H1 (cell line): ENCODE data around the gene LTF. TPM values are rescaled to one million over a fixed set of nuclear protein-coding genes. Genes with fewer than 3 reads are reported as not detected.
A peak's percentile ranks its signal among the peaks of the same experiment; 100 is the strongest.

Source experiments
- CTCF ChIA-PET: fragments of 300-600 bp; sonication (Branson Sonifier 250); formaldehyde crosslinking; loops from one replicate; lab custom pipeline; 2021; ENCODE audit not compliant: partially characterized antibody; lab: Charles Lee
- POLR2A ChIA-PET: fragments of 300-600 bp; sonication (Branson Sonifier 250); formaldehyde crosslinking; loops from one replicate; lab custom pipeline; 2021; ENCODE audit warnings: inconsistent platforms; ENCODE audit not compliant: partially characterized antibody; lab: Charles Lee
- DNase-seq, 2 experiments: peaks; one replicate each; pipeline versions ENCODE4 v3.0.0 to v3.0.0-alpha.2; 2010 to 2022; ENCODE audit warnings: low spot score in 2 of 2, low read depth in 1 of 2, mixed read lengths in 1 of 2
- FAIRE-seq: peaks from 2 replicates; lab custom pipeline; 2011; peaks lifted over from hg19 to GRCh38; lab: Jason Lieb, UNC
- H2AFZ ChIP-seq: 2 replicates; pipeline ENCODE4 v1.8.1; 2012; ENCODE audit warnings: low read length, inconsistent platforms
- H2AK5ac ChIP-seq: 2 replicates; pipeline ENCODE4 v1.6.1; 2013; ENCODE audit warnings: low read depth, low read length
- H2BK120ac ChIP-seq: replicated peaks from 2 replicates; pipeline ENCODE3; 2013; ENCODE audit warnings: low read depth, low read length, inconsistent platforms
- H2BK12ac ChIP-seq: 2 replicates; pipeline ENCODE4 v1.6.1; 2013; ENCODE audit warnings: low read depth, low read length
- H2BK15ac ChIP-seq: 2 replicates; pipeline ENCODE4 v1.6.1; 2013; ENCODE audit warnings: low read length
- H2BK20ac ChIP-seq: 2 replicates; pipeline ENCODE4 v1.6.1; 2013; ENCODE audit warnings: low read length
- H2BK5ac ChIP-seq: 2 replicates; pipeline ENCODE4 v1.6.1; 2013; ENCODE audit warnings: low read depth, low read length
- H3K14ac ChIP-seq: 2 replicates; pipeline ENCODE4 v1.6.1; 2013; ENCODE audit warnings: inconsistent platforms; ENCODE audit not compliant: insufficient read length
- H3K18ac ChIP-seq: 2 replicates; pipeline ENCODE4 v1.6.1; 2013; ENCODE audit warnings: low read length; ENCODE audit errors: extremely low read depth
- H3K23ac ChIP-seq: 2 replicates; pipeline ENCODE4 v1.6.1; 2013; ENCODE audit warnings: inconsistent platforms; ENCODE audit not compliant: insufficient read length
- H3K23me2 ChIP-seq: 2 replicates; pipeline ENCODE4 v1.6.1; 2013; ENCODE audit warnings: low read depth, low read length
- H3K27ac ChIP-seq: 2 replicates; pipeline ENCODE4 v1.6.1; 2011; ENCODE audit warnings: low read depth, low read length, inconsistent platforms
- H3K27me3 ChIP-seq, 4 experiments: replicated peaks in 1 of 4; 1 replicate in 1 of 4; 2 replicates in 3 of 4; pipeline versions ENCODE4 v1.6.1 to v1.8.1; 2011 to 2013; ENCODE audit warnings: low read length in 3 of 4, mild to moderate bottlenecking in 3 of 4, inconsistent platforms in 2 of 4, mixed read lengths in 2 of 4, moderate library complexity in 1 of 4; ENCODE audit not compliant: control insufficient read depth in 3 of 4, insufficient read depth in 3 of 4; ENCODE audit errors: extremely low read depth in 1 of 4
- H3K36me3 ChIP-seq, 4 experiments: 2 replicates each; pipeline versions ENCODE4 v1.6.1 to v1.8.1; 2011 to 2013; ENCODE audit warnings: mild to moderate bottlenecking in 4 of 4, low read length in 3 of 4, moderate library complexity in 2 of 4, control low read depth in 1 of 4, inconsistent platforms in 1 of 4; ENCODE audit not compliant: insufficient read depth in 4 of 4, control insufficient read depth in 2 of 4
- H3K4ac ChIP-seq: replicated peaks from 2 replicates; pipeline ENCODE3; 2013; ENCODE audit warnings: low read length, low read depth, mixed read lengths, inconsistent platforms; ENCODE audit not compliant: insufficient read length
- H3K4me1 ChIP-seq, 4 experiments: replicated peaks in 1 of 4; 1 replicate in 1 of 4; 2 replicates in 3 of 4; pipeline versions ENCODE4 v1.6.1 to v1.8.1; 2011 to 2013; ENCODE audit warnings: low read length in 3 of 4, inconsistent platforms in 2 of 4, mixed read lengths in 1 of 4; ENCODE audit not compliant: insufficient read depth in 4 of 4, control insufficient read depth in 3 of 4
- H3K4me2 ChIP-seq, 2 experiments: 2 replicates each; pipeline versions ENCODE4 v1.6.1 to v1.8.1; 2011 to 2013; ENCODE audit warnings: low read depth in 2 of 2, low read length in 2 of 2, control low read depth in 1 of 2, inconsistent platforms in 1 of 2, mild to moderate bottlenecking in 1 of 2; ENCODE audit not compliant: insufficient read depth in 1 of 2
- H3K4me3 ChIP-seq, 4 experiments: fragments of 200-600, 300-600 bp in 1 of 4; sonication (generic), shearing (Covaris generic), sonication (Bioruptor Twin) in 1 of 4; 2 replicates each; pipeline versions ENCODE4 v1.5.1 to v1.8.1; 2011 to 2016; ENCODE audit warnings: low read length in 4 of 4, low read depth in 3 of 4, control low read depth in 2 of 4, inconsistent platforms in 2 of 4, mild to moderate bottlenecking in 2 of 4, mixed read lengths in 1 of 4, moderate library complexity in 1 of 4; ENCODE audit not compliant: insufficient read depth in 2 of 4; ENCODE audit errors: extremely low read depth in 1 of 4
- H3K56ac ChIP-seq: replicated peaks from 2 replicates; pipeline ENCODE3; 2013; ENCODE audit warnings: low read depth, mild to moderate bottlenecking, mixed read lengths, low read length, inconsistent platforms; ENCODE audit not compliant: insufficient read length
- H3K79me1 ChIP-seq: 2 replicates; pipeline ENCODE4 v1.6.1; 2013; ENCODE audit warnings: low read depth, low read length, control low read depth
- H3K79me2 ChIP-seq, 2 experiments: 2 replicates each; pipeline versions ENCODE4 v1.6.1 to v1.8.1; 2012 to 2013; ENCODE audit warnings: low read length in 2 of 2, mild to moderate bottlenecking in 2 of 2, inconsistent platforms in 1 of 2; ENCODE audit not compliant: insufficient read depth in 2 of 2, control insufficient read depth in 1 of 2
- H3K9ac ChIP-seq, 4 experiments: replicated peaks in 1 of 4; 1 replicate in 1 of 4; 2 replicates in 3 of 4; pipeline versions ENCODE4 v1.6.1 to v1.8.1; 2011 to 2013; ENCODE audit warnings: low read depth in 3 of 4, low read length in 3 of 4, control low read depth in 2 of 4, mild to moderate bottlenecking in 2 of 4, moderate library complexity in 2 of 4, inconsistent platforms in 1 of 4; ENCODE audit errors: extremely low read depth in 1 of 4
- H3K9me3 ChIP-seq, 2 experiments: 2 replicates each; pipeline versions ENCODE4 v1.6.1 to v1.8.1; 2012 to 2013; ENCODE audit warnings: mild to moderate bottlenecking in 2 of 2, moderate library complexity in 2 of 2, control low read depth in 1 of 2, inconsistent platforms in 1 of 2, low read depth in 1 of 2, low read length in 1 of 2, mixed read lengths in 1 of 2; ENCODE audit not compliant: insufficient read depth in 2 of 2
- H4K20me1 ChIP-seq, 2 experiments: replicated peaks in 1 of 2; 2 replicates each; pipeline versions ENCODE3 to v1.8.1; 2011 to 2013; ENCODE audit warnings: inconsistent platforms in 2 of 2, low read length in 2 of 2, mild to moderate bottlenecking in 1 of 2; ENCODE audit not compliant: insufficient read depth in 2 of 2, control insufficient read depth in 1 of 2
- H4K5ac ChIP-seq: 2 replicates; pipeline ENCODE4 v1.6.1; 2013; ENCODE audit warnings: low read length, low read depth, mixed read lengths, inconsistent platforms; ENCODE audit not compliant: insufficient read length
- H4K8ac ChIP-seq: 2 replicates; pipeline ENCODE4 v1.8.0; 2013; ENCODE audit warnings: mild to moderate bottlenecking, moderate library complexity, low read length, inconsistent platforms; ENCODE audit not compliant: insufficient read depth; ENCODE audit errors: extremely low read depth
- H4K91ac ChIP-seq: replicated peaks from 2 replicates; pipeline ENCODE3; 2013; ENCODE audit warnings: low read length, mixed read lengths, inconsistent platforms; ENCODE audit not compliant: insufficient read length
- BRCA1 ChIP-seq: IDR thresholded peaks from 2 replicates; pipeline ENCODE4 v1.6.1; 2012; ENCODE audit warnings: low read depth, low read length, improper control_type of control experiment
- CBX5 ChIP-seq: fragments of 300-800, 300-1000 bp; sonication (generic); IDR thresholded peaks from 2 replicates; pipeline ENCODE4 v1.7.1; 2016; ENCODE audit warnings: antibody characterized with exemption, low read length, low read depth
- CHD2 ChIP-seq: IDR thresholded peaks from 2 replicates; pipeline ENCODE4 v1.6.1; 2012; ENCODE audit warnings: low read length, improper control_type of control experiment
- CREB1 ChIP-seq: IDR thresholded peaks from 2 replicates; pipeline ENCODE4 v1.6.1; 2012; ENCODE audit warnings: inconsistent platforms
- CTBP2 ChIP-seq: IDR thresholded peaks from 2 replicates; pipeline ENCODE4 v1.7.0; 2011; ENCODE audit warnings: borderline replicate concordance, mild to moderate bottlenecking, moderate library complexity, mixed read lengths, low read length; ENCODE audit not compliant: insufficient read depth, insufficient read length
- FOSL1 ChIP-seq: IDR thresholded peaks from 2 replicates; pipeline ENCODE4 v1.6.1; 2011; ENCODE audit warnings: mild to moderate bottlenecking, low read depth, low read length, moderate library complexity; ENCODE audit not compliant: insufficient read depth
- HDAC2 ChIP-seq, 2 experiments: fragments of 300-600 bp in 1 of 2; sonication (generic) in 1 of 2; IDR thresholded peaks; 2 replicates each; pipeline ENCODE4 v1.6.1; 2011 to 2012; ENCODE audit warnings: low read depth in 2 of 2, low read length in 2 of 2, mild to moderate bottlenecking in 2 of 2, moderate library complexity in 2 of 2, borderline replicate concordance in 1 of 2, inconsistent platforms in 1 of 2
- JUN ChIP-seq: IDR thresholded peaks from 2 replicates; pipeline ENCODE4 v1.6.1; 2011; ENCODE audit warnings: low read depth, mild to moderate bottlenecking, improper control_type of control experiment, low read length
- MAFK ChIP-seq: IDR thresholded peaks from 2 replicates; pipeline ENCODE4 v1.6.1; 2012; ENCODE audit warnings: low read depth, mild to moderate bottlenecking, improper control_type of control experiment, low read length
- RBBP5 ChIP-seq: IDR thresholded peaks from 2 replicates; pipeline ENCODE4 v1.7.1; 2012; ENCODE audit warnings: low read depth, mild to moderate bottlenecking, inconsistent platforms, low read length, moderate library complexity, borderline replicate concordance
- SP1 ChIP-seq: IDR thresholded peaks from 2 replicates; pipeline ENCODE4 v1.6.1; 2011; ENCODE audit warnings: low read depth, low read length
- TBP ChIP-seq: IDR thresholded peaks from 2 replicates; pipeline ENCODE4 v1.6.1; 2011; ENCODE audit warnings: low read depth, low read length, improper control_type of control experiment
- ZNF274 ChIP-seq: IDR thresholded peaks from 2 replicates; pipeline ENCODE4 v1.7.0; 2012; ENCODE audit warnings: low read length, borderline replicate concordance; ENCODE audit errors: extremely low read depth
- WGBS, 2 experiments: shearing (Covaris generic) in 1 of 2; methylation state at CpG; one replicate each; pipeline versions ENCODE4 v1.1.6 to v1.1.7; 2013 to 2015; ENCODE audit warnings: low lambda C conversion rate in 2 of 2, mixed read lengths in 2 of 2, inconsistent platforms in 1 of 2, low coverage in 1 of 2, missing lambda C conversion rate in 1 of 2; ENCODE audit not compliant: insufficient replicate concordance in 2 of 2, insufficient coverage in 1 of 2, insufficient read length in 1 of 2; ENCODE audit errors: extremely low coverage in 1 of 2, missing lambda C conversion rate in 1 of 2; 5-methylcytosine and 5-hydroxymethylcytosine counted together
- polyA plus RNA-seq, 7 experiments: library from polyadenylated mRNA; depleted of rRNA in 3 of 7; stranded (reverse) in 5 of 7; unstranded in 2 of 7; fragments of >200 nt in 5 of 7; fragments of 200-250 nt in 2 of 7; gene quantifications; 1 replicate in 5 of 7; 2 replicates in 1 of 7; 4 replicates in 1 of 7; pipeline versions ENCODE4 v1.2.1 to v1.2.3, GENCODE V29; 2011 to 2013; ENCODE audit warnings: missing spikeins in 2 of 7, mixed read lengths in 2 of 7
- total RNA-seq: library from RNA; stranded (reverse); fragmentation: NEBNext Ultra II Directional; extraction: Animal tissue kit (Norgen Biotek cat#: 25700); gene quantifications from 2 replicates; pipeline ENCODE4 v1.2.1, GENCODE V29; 2021

The LTF gene
- total and polyA plus RNA-seq, 2 of the 8 experiments (the other 6 are each of a cell fraction or from before 2014, with no cell fraction given): 0.23 to 0.99 TPM

DNA sequence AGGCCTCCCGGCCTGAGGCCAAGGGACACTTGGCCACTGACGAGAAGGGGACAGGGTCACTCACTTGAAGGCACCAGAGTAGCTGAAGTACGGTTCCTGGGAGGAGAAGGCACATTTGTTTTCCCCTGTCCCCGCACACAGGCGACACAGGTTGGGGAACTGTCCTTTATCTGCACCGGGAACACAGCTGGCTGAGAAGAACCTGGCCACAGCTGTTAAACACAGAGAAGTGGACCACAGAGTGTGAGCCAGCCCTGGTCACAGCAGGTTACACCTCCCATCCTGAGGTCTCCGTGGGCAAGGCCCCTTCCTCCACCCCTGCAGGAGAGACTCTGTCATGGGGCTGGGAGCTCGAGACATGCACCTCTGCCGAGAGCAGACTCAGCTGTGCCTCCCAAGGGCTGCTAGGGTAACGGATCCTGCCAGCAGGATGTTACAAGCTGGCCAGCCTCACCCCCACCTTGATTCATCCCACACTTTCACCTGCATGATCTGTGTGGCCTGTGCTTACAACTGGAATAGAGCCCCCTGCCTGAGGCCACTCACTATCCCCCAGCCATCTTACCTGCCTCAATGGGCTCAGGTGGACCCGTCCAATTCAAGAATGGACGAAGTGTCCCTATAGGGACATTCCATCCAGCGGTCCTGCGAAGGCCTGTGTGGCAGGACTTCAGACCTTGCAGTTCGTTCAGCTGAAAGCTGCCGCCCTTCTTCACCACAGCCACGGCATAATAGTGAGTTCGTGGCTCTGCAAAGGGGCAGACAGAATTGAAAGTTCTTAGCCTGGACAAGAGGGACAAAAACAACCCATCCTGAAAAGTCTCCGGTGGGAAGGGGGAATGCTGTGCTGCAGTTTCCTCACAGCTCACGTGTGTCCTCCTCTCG is 9.2 kb downstream of the LTF start:
- Histone ChIP-seq H4K5ac (no peak overlapping the region), H2BK12ac (peak overlapping the region; percentile 27; the same call in 1 of the 2 replicates), H2BK5ac (0 out of 2 replicates have a peak overlapping the region, but pooled peaks have one; percentile 35), H3K23me2 (no peaks in the 10 kb centered on the region), H4K91ac (no peak overlapping the region), H3K27me3 (no peaks in the 10 kb centered on the region), H3K4me1 (no peaks in the 10 kb centered on the region), H3K9me3 (no peaks in the 10 kb centered on the region), H2BK15ac (0 out of 2 replicates have a peak overlapping the region, but pooled peaks have one; percentile 16), H3K79me2 (no peaks in the 10 kb centered on the region), H2AFZ (no peak overlapping the region), H2BK20ac (no peak overlapping the region), H3K56ac (no peak overlapping the region), H2BK120ac (no peak overlapping the region), H3K23ac (no peak overlapping the region), H3K4me2 (no peak overlapping the region), H3K14ac (no peak overlapping the region), H3K9ac (no peak overlapping the region), H3K4ac (no peak overlapping the region), H4K20me1 (no peaks in the 10 kb centered on the region), H4K8ac (no peak overlapping the region), H3K36me3 (no peaks in the 10 kb centered on the region), H2AK5ac (no peak overlapping the region), H3K4me3 (no peak overlapping the region), H3K27ac (no peak overlapping the region), H3K18ac (no peak overlapping the region), H3K79me1 (no peaks in the 10 kb centered on the region)
- no peak for FAIRE-seq
- ChIA-PET CTCF (interaction anchor here (0.7 to 4.5 kb wide), 3 partner anchors 11 to 216 kb away, joined by 3 to 22 read pairs (median 4); no protein-coding TSS in a partner anchor), POLR2A (no interaction called here)
- WGBS, 2 experiments: 88% methylated on average over 21 of the region's 21 CpGs; no CpG with 5 or more reads in 1 of the 2 experiments
- DNase-seq: no peak
- TF ChIP-seq CTBP2: no peak
- TF ChIP-seq HDAC2 (IDR thresholded peaks at IDR 0.05; ENCODE audit: borderline replicate concordance in 1 of 2, low read depth in 2 of 2, low read length in 2 of 2): no peak
- no peak for TF ChIP-seq FOSL1
- no peak for TF ChIP-seq SP1
- TF ChIP-seq RBBP5: no peak
- no peak for TF ChIP-seq CBX5
- no peak for TF ChIP-seq MAFK
- no peak for TF ChIP-seq CHD2
- TF ChIP-seq CREB1: no peak
- TF ChIP-seq ZNF274: no peak
- no peak for TF ChIP-seq TBP
- TF ChIP-seq JUN: no peak
- TF ChIP-seq BRCA1: no peak
